GM12878 (cell line): ENCODE data around the gene MRGPRX1.

Source experiments
- ETV6 ChIP-seq, 2 experiments: fragments of 450-650 bp in 1 of 2; IDR thresholded peaks in 1 of 2; conservative IDR thresholded peaks in 1 of 2; 2 replicates each; pipeline ENCODE4 v1.6.1; 2014; ENCODE audit warnings: antibody characterized with exemption in 1 of 2, borderline replicate concordance in 1 of 2, low read depth in 1 of 2, mild to moderate bottlenecking in 1 of 2, moderate library complexity in 1 of 2
- GABPA ChIP-seq: IDR thresholded peaks from 2 replicates; pipeline ENCODE4 v1.6.1; 2014; ENCODE audit warnings: antibody characterized with exemption, low read depth, mild to moderate bottlenecking, inconsistent platforms
- JUNB ChIP-seq: IDR thresholded peaks from 2 replicates; pipeline ENCODE4 v1.6.1; 2016; ENCODE audit warnings: antibody characterized with exemption, mild to moderate bottlenecking
- RAD51 ChIP-seq: fragments of 450-650 bp; IDR thresholded peaks from 2 replicates; pipeline ENCODE4 v1.6.1; 2016; ENCODE audit warnings: moderate library complexity, mild to moderate bottlenecking, inconsistent platforms
- TF ChIP-seq, protein P1 (sequence below): fragments of 450-650 bp; IDR thresholded peaks from 2 replicates; pipeline ENCODE4 v1.6.1; 2017; ENCODE audit warnings: mild to moderate bottlenecking
- TF ChIP-seq, protein P2 (sequence below): IDR thresholded peaks from 2 replicates; pipeline ENCODE4 v1.6.1; 2012; ENCODE audit warnings: mild to moderate bottlenecking, low read depth, low read length
- TF ChIP-seq, protein P3 (sequence below), 3 experiments: IDR thresholded peaks in 2 of 3; conservative IDR thresholded peaks in 1 of 3; 2 replicates each; pipeline ENCODE4 v1.5.1; 2011; ENCODE audit warnings: low read depth in 3 of 3, low read length in 3 of 3, mild to moderate bottlenecking in 3 of 3, control low read depth in 2 of 3, moderate library complexity in 2 of 3, inconsistent platforms in 1 of 3, mixed read lengths in 1 of 3; ENCODE audit not compliant: control insufficient read depth in 2 of 3, insufficient read depth in 1 of 3; ENCODE audit errors: extremely low read depth in 1 of 3
- TF ChIP-seq, protein P4 (sequence below): IDR thresholded peaks from 2 replicates; pipeline ENCODE4 v1.6.1; 2012; ENCODE audit warnings: low read depth, low read length, improper control_type of control experiment
- TF ChIP-seq, protein P5 (sequence below): IDR thresholded peaks from 2 replicates; pipeline ENCODE4 v1.6.1; 2011; ENCODE audit warnings: low read depth, low read length, improper control_type of control experiment, borderline replicate concordance

DNA sequence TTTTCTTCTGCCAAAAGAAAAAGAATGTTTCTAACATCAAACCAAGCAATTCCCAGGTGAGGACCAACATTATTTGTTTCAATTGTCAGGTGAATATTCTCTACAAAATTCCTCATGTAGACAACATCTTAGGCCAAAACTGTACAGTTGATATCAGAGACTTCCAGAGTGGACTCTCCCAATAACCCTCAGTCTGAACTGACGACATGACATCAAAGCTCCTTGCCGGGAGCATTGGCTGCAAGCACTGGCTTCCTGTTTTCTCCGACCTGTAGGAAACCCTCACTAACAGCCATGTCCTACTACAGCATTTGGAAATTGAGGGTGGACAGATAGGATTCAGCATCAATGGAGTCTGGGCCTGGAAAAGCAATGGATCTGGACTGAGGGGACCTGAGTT is 30.5 kb upstream of the MRGPRX1 start:
- TF ChIP-seq, protein P1, sequence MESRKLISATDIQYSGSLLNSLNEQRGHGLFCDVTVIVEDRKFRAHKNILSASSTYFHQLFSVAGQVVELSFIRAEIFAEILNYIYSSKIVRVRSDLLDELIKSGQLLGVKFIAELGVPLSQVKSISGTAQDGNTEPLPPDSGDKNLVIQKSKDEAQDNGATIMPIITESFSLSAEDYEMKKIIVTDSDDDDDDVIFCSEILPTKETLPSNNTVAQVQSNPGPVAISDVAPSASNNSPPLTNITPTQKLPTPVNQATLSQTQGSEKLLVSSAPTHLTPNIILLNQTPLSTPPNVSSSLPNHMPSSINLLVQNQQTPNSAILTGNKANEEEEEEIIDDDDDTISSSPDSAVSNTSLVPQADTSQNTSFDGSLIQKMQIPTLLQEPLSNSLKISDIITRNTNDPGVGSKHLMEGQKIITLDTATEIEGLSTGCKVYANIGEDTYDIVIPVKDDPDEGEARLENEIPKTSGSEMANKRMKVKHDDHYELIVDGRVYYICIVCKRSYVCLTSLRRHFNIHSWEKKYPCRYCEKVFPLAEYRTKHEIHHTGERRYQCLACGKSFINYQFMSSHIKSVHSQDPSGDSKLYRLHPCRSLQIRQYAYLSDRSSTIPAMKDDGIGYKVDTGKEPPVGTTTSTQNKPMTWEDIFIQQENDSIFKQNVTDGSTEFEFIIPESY: no peak
- TF ChIP-seq, protein P2, sequence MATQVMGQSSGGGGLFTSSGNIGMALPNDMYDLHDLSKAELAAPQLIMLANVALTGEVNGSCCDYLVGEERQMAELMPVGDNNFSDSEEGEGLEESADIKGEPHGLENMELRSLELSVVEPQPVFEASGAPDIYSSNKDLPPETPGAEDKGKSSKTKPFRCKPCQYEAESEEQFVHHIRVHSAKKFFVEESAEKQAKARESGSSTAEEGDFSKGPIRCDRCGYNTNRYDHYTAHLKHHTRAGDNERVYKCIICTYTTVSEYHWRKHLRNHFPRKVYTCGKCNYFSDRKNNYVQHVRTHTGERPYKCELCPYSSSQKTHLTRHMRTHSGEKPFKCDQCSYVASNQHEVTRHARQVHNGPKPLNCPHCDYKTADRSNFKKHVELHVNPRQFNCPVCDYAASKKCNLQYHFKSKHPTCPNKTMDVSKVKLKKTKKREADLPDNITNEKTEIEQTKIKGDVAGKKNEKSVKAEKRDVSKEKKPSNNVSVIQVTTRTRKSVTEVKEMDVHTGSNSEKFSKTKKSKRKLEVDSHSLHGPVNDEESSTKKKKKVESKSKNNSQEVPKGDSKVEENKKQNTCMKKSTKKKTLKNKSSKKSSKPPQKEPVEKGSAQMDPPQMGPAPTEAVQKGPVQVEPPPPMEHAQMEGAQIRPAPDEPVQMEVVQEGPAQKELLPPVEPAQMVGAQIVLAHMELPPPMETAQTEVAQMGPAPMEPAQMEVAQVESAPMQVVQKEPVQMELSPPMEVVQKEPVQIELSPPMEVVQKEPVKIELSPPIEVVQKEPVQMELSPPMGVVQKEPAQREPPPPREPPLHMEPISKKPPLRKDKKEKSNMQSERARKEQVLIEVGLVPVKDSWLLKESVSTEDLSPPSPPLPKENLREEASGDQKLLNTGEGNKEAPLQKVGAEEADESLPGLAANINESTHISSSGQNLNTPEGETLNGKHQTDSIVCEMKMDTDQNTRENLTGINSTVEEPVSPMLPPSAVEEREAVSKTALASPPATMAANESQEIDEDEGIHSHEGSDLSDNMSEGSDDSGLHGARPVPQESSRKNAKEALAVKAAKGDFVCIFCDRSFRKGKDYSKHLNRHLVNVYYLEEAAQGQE: no peak
- TF ChIP-seq GABPA (no peak), ETV6 (conservative IDR thresholded peaks at IDR 0.05 in 1 of 2, IDR thresholded peaks at IDR 0.05 in 1 of 2; ENCODE audit: borderline replicate concordance in 1 of 2, low read depth in 1 of 2) (no peak), JUNB (no peak), RAD51 (no peak)
- TF ChIP-seq, protein P3, sequence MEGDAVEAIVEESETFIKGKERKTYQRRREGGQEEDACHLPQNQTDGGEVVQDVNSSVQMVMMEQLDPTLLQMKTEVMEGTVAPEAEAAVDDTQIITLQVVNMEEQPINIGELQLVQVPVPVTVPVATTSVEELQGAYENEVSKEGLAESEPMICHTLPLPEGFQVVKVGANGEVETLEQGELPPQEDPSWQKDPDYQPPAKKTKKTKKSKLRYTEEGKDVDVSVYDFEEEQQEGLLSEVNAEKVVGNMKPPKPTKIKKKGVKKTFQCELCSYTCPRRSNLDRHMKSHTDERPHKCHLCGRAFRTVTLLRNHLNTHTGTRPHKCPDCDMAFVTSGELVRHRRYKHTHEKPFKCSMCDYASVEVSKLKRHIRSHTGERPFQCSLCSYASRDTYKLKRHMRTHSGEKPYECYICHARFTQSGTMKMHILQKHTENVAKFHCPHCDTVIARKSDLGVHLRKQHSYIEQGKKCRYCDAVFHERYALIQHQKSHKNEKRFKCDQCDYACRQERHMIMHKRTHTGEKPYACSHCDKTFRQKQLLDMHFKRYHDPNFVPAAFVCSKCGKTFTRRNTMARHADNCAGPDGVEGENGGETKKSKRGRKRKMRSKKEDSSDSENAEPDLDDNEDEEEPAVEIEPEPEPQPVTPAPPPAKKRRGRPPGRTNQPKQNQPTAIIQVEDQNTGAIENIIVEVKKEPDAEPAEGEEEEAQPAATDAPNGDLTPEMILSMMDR (IDR thresholded peaks at IDR 0.05 in 2 of 3, conservative IDR thresholded peaks at IDR 0.05 in 1 of 3; ENCODE audit: control insufficient read depth in 2 of 3, extremely low read depth in 1 of 3, insufficient read depth in 1 of 3, low read depth in 3 of 3, low read length in 3 of 3): no peak
- TF ChIP-seq, protein P4, sequence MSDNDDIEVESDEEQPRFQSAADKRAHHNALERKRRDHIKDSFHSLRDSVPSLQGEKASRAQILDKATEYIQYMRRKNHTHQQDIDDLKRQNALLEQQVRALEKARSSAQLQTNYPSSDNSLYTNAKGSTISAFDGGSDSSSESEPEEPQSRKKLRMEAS: no peak
- TF ChIP-seq, protein P5, sequence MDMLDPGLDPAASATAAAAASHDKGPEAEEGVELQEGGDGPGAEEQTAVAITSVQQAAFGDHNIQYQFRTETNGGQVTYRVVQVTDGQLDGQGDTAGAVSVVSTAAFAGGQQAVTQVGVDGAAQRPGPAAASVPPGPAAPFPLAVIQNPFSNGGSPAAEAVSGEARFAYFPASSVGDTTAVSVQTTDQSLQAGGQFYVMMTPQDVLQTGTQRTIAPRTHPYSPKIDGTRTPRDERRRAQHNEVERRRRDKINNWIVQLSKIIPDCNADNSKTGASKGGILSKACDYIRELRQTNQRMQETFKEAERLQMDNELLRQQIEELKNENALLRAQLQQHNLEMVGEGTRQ: no peak
